ENCODE data around the gene FUT2.
A peak's percentile ranks its signal among the peaks of the same experiment; 100 is the strongest.

The FUT2 gene

GRCh38 chr19:48731452-48731851, 35.7 kb downstream of the FUT2 start:
- no peak for ATAC-seq

DNA sequence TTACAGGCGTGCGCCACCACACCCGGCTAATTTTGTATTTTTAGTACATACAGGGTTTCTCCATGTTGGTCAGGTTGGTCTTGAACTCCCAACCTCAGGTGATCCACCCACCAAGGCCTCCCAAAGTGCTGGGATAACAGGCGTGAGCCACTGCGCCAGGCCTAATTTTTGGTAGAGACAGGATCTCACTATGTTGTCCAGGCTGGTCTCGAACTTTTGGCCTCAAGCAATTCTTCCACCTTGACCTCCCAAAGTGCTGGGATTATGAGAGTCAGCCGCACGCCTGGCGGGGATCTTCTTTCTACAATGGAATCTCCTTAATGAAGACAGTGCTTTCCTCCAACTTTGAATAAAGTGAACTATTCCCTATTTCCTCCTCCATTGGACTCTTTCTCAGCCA, 38.9 kb downstream of the FUT2 start:
- ATAC-seq: no peak

- ATAC-seq: no peak
Measured at GRCh38 chr19:48735031-48735615, 39.4 kb downstream of the FUT2 start.

DNA sequence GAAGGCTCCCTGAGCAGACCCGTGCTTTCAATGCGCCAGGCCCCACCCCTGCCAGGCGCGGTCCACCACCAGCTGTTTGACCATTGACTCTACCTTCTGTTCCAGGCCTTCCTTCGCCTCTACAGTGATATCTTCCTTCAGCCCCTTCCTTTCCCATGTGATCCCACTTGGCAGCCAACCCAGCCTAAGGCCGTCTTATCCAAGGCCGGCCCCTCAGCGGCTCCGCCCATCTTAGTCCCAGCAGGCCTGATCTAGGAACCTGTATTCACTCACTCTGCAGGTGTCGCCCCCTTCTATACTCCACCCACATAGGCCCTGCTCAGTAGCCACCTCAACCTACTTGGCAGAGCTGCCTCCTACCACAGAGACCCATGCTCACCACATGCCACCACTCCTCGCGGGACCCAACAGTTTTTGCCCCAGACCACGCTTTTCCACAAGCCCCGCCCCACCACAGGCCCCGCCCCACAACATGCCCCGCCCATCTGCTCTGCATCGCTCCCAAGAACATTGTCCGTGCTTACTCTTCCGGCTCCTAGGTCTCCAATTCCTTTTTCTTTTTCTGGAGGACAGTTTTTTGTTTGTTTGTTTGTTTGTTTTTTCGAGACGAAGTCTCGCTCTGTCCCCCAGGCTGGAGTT, 41.7 kb downstream of the FUT2 start:
- no peak for ATAC-seq

GRCh38 chr19:48738557-48739403, 43.0 kb downstream of the FUT2 start:
- peak; percentile 93 to 94 for ATAC-seq

DNA sequence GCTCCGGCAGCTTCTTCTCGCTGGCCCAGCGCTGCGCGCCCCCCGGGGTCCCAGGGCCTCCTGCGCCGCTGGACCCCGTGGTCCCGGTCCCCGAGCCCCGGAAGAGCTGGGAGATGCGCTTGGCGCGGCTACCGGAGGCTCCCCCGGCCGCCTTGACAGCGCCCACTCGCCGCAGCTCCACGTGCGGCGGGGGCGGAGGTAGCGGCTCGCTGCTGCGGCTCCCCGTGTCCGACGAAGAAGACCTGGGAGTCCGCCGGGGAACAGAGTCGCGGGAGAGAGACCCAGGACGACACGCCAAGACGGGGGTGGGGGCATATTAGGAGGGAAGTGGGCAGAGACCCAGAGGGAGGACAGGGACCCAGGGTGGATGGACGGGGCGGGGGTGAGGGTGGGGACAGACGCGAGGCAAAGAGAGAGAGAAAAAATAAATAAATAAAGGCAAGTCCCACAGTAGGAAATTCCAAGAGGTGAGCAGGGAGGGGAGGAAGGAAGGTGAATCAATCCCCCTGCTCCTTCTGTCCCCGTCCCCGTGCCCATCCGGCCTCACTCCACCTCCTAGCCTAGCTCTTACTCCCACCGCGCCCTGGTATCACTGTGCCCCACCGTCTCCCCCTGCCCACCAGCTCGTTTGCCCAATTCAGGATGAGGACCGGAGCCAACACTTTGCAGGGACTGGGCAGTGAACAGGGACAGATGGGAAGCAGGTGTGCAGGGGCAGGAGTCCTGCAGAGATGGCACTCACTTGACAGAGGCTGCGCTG, 43.8 kb downstream of the FUT2 start:
- no peak for ATAC-seq

DNA sequence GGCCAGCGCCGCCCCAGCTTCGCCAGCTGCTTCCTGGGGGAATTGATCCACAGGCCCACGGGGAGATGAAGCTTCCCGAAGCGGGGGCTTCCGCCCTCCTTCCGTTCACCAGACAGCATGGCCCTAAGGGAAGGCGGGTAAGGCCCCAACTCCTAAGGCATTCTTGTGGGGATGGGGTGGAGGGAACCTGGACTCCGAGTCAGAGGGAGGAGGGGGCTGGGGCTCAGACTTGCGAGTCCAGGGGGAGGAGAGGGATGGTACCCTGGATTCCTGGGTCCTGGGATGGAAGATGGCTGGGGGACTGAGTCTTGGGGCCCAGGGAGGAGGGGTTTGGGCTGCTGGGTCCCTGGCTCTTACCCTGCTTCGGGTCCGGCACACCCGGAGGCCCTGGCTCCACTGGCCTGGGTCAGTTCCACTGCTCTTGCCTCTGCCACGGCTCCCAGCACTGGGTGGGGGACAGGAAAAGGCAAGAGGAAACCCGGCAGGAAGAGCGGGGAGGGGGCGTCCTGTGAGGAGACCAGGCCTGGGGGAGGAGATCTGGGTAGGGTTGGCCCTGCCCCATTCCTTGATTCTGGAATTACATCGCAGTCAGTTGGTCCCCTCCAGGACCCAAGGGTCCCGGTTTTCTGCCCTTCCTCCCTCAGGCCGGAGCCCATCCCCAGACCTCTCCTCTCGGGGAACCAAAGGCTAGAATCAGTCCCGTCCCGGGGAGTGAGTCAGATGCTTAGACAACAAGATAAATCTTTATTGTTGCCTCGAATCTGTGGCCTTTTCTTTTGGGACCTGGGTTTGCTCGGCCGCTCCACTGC, 44.6 kb downstream of the FUT2 start, which contains the start of gene RASIP1:
Gene RASIP1 (minus strand): TSS at position 447 of the 809 bp plus-strand sequence. CDS start 328 bp downstream, at position 119.
- ATAC-seq: no peak

DNA sequence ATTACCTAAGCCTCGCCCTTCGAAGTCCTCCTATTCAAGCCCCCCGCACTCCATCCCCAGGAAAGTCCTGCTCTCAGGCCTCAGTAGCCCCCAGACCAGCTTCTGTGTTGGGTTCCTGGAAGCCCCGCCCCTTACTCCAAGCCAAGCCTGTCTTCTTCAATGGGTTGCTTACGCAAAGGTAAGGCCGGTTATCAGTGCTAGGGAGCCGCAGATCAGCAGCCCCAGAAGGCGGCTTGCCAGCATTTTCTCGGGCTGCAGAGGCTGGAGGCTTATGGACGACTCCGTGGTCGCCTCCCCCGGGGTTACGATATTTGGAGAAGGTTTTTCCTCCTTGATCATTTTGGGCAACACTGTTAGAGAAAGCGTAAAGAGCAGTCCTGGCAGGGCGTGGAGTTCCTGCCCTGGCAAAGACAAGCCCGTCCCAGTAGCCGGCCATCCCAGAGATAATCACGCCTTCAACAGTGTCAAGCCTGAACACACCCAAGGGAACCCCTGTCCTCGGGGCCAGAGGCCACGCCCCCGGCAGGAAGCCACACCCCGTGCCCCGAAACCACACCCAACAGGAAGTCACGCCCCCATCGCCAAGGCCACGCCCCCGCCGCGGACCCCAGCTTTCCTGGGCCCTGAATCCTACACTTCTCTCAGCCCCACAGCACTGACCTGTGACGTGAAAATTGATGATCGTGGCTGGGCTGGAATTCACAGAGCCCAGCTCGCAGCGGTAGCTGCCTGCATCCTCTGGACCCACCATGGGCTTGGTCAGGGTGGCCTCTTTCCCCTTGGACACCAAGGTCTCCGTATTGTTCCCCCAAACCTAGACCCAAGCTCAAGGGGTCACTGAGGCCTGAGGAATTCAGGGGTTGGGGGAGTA, 45.6 kb downstream of the FUT2 start:
- ATAC-seq: no peak

GRCh38 chr19:48742096-48742495, 46.3 kb downstream of the FUT2 start:
- no peak for ATAC-seq

DNA sequence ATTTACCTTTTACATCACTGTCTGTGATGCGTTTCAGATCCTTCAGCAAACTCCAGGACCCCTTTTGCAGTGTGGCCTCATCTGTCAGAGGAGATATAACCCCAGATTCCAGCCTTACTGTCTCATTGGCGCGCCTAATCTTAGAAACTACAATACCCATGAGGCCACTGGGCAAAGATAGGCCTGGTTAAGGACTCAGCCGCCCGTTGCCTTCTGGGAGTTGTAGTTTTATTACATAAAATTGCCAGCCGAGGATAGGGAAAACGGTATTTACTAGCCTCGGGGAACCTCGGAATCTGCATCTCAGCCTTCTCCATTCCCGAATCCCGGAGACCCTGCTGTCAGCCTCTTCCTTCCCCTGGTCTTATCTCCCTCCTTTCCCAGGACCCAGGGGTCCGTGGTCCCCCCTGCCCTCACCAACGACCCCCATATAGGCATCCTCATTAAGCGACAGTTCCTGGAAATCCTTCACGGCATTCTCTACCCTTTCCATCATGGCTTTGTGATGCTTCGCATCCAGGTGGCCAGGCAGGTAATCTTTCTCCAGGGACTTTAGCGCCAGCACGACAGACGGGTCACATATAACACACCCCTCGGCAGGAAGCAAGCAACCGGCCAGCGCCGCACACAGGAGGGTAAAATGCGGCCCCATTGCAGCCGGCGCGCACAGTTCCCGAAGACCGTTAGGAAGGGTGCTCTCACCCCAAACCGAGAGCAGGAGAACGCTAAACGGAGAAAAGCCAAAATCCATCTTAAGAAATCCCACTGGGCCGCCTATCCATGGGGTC, 49.6 kb downstream of the FUT2 start:
- peak; percentile 73 to 78 for ATAC-seq

DNA sequence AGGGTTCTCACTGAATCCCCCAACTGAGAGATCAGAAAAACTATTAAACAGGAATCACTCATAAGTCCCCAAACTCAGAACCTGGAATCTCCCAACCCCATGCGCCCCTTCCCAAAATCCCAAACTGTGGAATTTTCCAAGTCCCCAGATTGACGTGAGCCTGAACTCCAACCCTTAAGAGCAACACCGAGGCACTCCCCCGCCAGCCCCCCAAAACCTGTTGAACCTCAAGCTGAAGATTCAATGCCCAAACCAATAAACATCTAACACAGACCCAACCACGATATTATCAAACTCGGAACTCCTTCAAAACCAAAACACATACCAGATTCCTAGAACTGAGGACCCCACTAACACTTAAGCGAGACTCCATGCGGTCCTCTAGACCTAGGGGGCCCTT, 50.3 kb downstream of the FUT2 start:
- no peak for ATAC-seq

- ATAC-seq: peak; percentile 69 to 73
Measured at GRCh38 chr19:48746738-48747575, 51.2 kb downstream of the FUT2 start, which contains the start of gene IZUMO1. IZUMO1 (minus strand) TSS chr19:48746909; CDS start chr19:48745859, 1,050 bp downstream.

DNA sequence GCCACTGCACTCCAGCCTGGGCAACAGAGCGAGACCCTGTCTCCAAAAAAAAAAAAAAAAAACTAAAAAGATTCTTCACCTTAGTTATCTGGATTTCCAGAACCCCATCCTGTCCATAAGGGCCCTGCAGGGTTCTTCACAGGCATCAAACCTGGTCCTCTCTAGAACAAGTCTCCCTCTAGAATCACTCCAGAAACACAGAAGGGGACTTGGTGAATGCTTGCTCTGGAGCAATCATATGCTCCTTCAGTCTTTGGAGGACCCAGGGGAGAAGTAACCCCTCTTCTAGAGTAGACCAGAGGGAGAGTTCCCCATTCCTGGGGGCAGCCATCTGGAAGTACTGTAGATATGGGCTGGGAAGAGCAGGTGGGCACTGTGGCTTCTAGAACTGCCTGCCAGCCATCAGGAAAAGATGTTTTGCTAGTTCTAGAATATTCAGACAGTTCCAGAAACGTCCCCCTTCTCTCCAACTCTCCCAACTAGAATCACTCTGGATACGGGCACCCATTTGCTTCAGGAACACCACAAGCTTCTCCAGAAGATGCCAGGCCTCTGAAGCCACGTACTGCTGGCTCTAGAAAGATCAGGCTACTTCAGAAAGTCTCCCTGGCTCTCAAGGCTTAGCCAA, 53.9 kb downstream of the FUT2 start:
- no peak for ATAC-seq

- no peak for ATAC-seq
Measured at GRCh38 chr19:48750351-48750750, 54.6 kb downstream of the FUT2 start.

DNA sequence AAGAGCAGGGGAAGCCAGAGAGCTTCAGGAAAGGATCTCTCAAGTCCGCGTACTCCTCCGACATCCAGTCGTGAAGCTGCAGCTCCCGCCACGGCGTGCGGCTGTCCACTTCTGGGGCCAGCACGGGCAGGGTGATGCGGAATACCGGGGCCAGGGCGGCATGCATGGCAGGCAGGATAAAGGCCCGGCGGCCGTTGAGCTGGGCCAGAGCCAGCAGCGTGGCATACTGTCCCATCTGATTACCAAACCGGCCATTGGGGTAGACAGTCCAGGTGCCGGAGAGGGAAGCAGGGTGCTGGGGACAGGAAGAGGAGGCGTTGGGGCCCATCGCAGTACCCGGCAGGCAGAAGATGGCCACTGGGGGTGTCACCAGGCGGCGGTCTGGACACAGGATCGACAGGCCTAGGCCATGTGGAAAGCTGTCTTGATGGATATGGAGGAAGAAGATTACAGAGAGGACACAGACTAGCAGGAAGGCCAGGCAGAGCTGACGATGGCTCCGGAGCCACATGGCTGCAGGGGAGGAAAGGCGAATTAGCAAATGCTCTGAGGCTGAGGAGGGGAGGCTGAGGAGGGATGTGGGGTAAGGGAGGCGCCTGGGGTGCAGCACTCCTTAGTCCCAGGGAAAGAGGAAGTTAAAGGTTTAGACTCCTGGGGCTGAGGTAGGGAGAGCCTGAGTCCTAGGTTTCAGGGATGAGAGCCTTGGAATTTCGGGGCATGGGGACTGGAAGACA, 55.2 kb downstream of the FUT2 start:
- no peak for ATAC-seq

DNA sequence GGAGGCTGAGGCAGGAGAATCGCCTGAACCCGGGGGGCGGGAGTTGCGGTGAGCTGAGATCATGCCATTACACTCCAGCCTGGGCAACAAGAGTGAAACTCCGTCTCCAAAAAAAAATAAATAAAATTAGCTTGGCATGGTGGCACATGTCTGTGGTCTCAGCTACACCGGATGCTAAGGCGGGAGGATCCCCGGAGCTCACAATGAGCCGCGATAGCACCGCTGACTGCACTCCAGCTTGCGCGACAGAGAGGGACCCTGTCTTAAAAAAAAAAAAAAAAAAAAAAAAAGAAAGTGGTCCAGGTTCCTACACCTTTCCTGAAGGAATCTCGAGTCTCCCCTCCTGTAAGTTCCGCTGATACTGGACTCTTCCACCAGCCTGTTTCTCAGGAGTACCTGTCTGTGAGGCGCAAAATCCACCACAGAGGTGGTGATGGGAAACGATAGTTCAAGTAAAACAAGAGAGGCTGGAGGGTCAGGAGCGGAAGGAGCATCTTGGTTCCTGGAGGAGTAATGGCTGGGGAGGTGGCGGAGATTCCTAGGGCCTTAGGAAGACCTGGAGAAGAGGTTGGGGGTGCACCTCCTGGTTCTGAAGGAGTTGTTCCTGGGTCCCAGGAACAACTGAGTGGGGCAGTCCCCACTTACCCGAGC, 56.2 kb downstream of the FUT2 start:
- ATAC-seq: no peak

All from activated CD4-positive, CD25-positive, alpha-beta regulatory T cell treated with anti-CD3 and anti-CD28 coated beads, Interleukin-2, amount 50 U/mL, for 24 hours (primary cell).